H1 (cell line): ENCODE data around the gene ATXN2L. TPM values are rescaled to one million over a fixed set of nuclear protein-coding genes. Genes with fewer than 3 reads are reported as not detected.

ENCODE experiments used
- JUN ChIP-seq: IDR thresholded peaks from 2 replicates; pipeline ENCODE4 v1.6.1; 2011; ENCODE audit warnings: low read depth, mild to moderate bottlenecking, improper control_type of control experiment, low read length
- polyA plus RNA-seq, 7 experiments: library from polyadenylated mRNA; depleted of rRNA in 3 of 7; stranded (reverse) in 5 of 7; unstranded in 2 of 7; fragments of >200 nt in 5 of 7; fragments of 200-250 nt in 2 of 7; gene quantifications; 1 replicate in 5 of 7; 2 replicates in 1 of 7; 4 replicates in 1 of 7; pipeline versions ENCODE4 v1.2.1 to v1.2.3, GENCODE V29; 2011 to 2013; ENCODE audit warnings: missing spikeins in 2 of 7, mixed read lengths in 2 of 7
- total RNA-seq: library from RNA; stranded (reverse); fragmentation: NEBNext Ultra II Directional; extraction: Animal tissue kit (Norgen Biotek cat#: 25700); gene quantifications from 2 replicates; pipeline ENCODE4 v1.2.1, GENCODE V29; 2021

ATXN2L gene
- total and polyA plus RNA-seq, 2 of the 8 experiments (the other 6 are each of a cell fraction or from before 2014, with no cell fraction given), result 79.1 to 227 TPM

DNA sequence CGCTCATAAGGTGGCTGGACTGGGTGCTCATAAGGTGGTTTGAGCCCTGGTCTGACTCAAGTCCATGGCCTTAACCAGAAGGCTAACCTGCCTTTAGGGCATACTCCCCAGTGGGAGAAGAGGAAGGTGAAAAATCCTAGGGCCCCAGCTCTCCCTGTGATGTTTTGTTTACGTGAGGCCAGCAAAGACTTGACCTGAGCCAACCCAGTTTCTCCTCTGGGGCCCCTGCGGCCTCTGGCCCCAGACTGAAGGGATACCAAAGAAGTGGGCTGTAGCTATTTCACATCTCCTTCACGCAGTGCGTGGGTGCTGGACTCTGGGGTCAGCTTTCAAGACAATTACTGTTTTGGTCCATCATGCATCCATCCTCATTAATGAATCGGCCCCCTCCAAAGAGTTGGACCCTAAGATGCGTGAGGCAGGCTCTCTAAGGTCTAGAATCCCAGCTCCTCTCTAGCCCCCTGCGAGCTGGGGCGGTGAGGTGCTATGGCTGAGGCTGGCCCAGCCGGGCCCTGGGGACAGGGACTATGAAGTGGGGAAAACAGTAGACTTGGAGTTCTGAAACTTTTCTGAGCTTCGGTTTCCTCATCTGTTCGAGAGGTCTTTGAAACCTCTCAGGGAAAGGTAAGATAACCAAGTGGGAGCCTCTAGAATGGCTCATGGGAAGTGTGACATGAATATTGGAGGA is 42.3 kb downstream of the ATXN2L start (continued):
- TF ChIP-seq JUN, result no peak
